PC-3 (cell line): ENCODE results near the gene SBNO2. TPM values are rescaled to one million over a fixed set of nuclear protein-coding genes. Genes with fewer than 3 reads are reported as not detected.

Experiments used
- ATAC-seq: fragments of 200-7000 bp; cut with Tn5 transposase; 2 replicates; pipeline ENCODE4 v1.9.1; 2020; ENCODE audit warnings: mild to moderate bottlenecking, moderate library complexity
- BruUV-seq: library from RNA; stranded (reverse); fragments of 400-500 nt; replicated peaks from 2 replicates; lab custom pipeline; 2021; lab: Mats Ljungman, UMichigan
- CTCF ChIA-PET: fragments of 300-600 bp; sonication (Branson Sonifier 250); formaldehyde crosslinking; loops from one replicate; lab custom pipeline; 2022; ENCODE audit warnings: antibody characterized with exemption; lab: Charles Lee
- POLR2A ChIA-PET: fragments of 300-600 bp; sonication (Branson Sonifier 250); formaldehyde crosslinking; loops from one replicate; lab custom pipeline; 2022; ENCODE audit warnings: antibody characterized with exemption; ENCODE audit not compliant: unreplicated experiment; lab: Charles Lee
- DNase-seq: peaks from one replicate; pipeline ENCODE4 v3.0.0-alpha.2; 2015
- H2AFZ ChIP-seq: fragments of 300-600 bp; sonication (generic); 2 replicates; pipeline ENCODE4 v1.6.0; 2016; ENCODE audit warnings: antibody characterized with exemption, low read length
- H3F3A ChIP-seq: fragments of 300-600 bp; sonication (generic); one replicate; pipeline ENCODE4 v1.6.0; 2017; ENCODE audit warnings: antibody characterized with exemption, low read length, control low read depth, mild to moderate bottlenecking; ENCODE audit not compliant: unreplicated experiment
- H3K27ac ChIP-seq: fragments of 300-600 bp; sonication (generic); 2 replicates; pipeline ENCODE4 v1.5.1; 2016; ENCODE audit warnings: mild to moderate bottlenecking, low read length
- H3K27me3 ChIP-seq: fragments of 300-600 bp; sonication (generic); 2 replicates; pipeline ENCODE4 v1.6.1; 2016; ENCODE audit warnings: low read length, mixed read lengths
- H3K36me3 ChIP-seq: fragments of 300-600 bp; sonication (generic); 2 replicates; pipeline ENCODE4 v1.6.1; 2016; ENCODE audit warnings: low read depth, mixed run types, low read length, mixed read lengths
- H3K4me1 ChIP-seq: fragments of 300-600 bp; sonication (generic); 2 replicates; pipeline ENCODE4 v1.5.1; 2016; ENCODE audit warnings: low read length; ENCODE audit not compliant: insufficient read depth
- H3K4me2 ChIP-seq: fragments of 300-600 bp; sonication (generic); 2 replicates; pipeline ENCODE4 v1.6.0; 2016; ENCODE audit warnings: low read length
- H3K4me3 ChIP-seq: fragments of 300-600 bp; sonication (generic); 2 replicates; pipeline ENCODE4 v1.5.1; 2016; ENCODE audit warnings: mild to moderate bottlenecking, low read length, mixed read lengths
- H3K79me2 ChIP-seq: fragments of 300-600 bp; sonication (generic); 2 replicates; pipeline ENCODE4 v1.6.1; 2017; ENCODE audit warnings: low read length, mixed read lengths
- H3K9ac ChIP-seq: fragments of 300-600 bp; sonication (generic); 2 replicates; pipeline ENCODE4 v1.6.0; 2016; ENCODE audit warnings: mild to moderate bottlenecking, low read length
- H3K9me2 ChIP-seq: fragments of 300-600 bp; sonication (generic); replicated peaks from 2 replicates; pipeline ENCODE4 v1.6.1; 2016; ENCODE audit warnings: mixed run types, low read length, mixed read lengths
- H3K9me3 ChIP-seq: fragments of 300-600 bp; sonication (generic); 2 replicates; pipeline ENCODE4 v1.6.1; 2016; ENCODE audit warnings: low read length, mixed read lengths
- H4K20me1 ChIP-seq: fragments of 300-600 bp; sonication (generic); 2 replicates; pipeline ENCODE4 v1.6.1; 2016; ENCODE audit warnings: low read length, mixed read lengths
- EZH2 ChIP-seq: fragments of 300-600 bp; sonication (generic); IDR thresholded peaks from one replicate; pipeline ENCODE4 v1.6.1; 2017; ENCODE audit warnings: antibody characterized with exemption, mild to moderate bottlenecking, low read length; ENCODE audit not compliant: unreplicated experiment
- EZH2phosphoT487 ChIP-seq: fragments of 300-600 bp; sonication (generic); IDR thresholded peaks from 2 replicates; pipeline ENCODE4 v1.6.1; 2018; ENCODE audit warnings: mild to moderate bottlenecking, antibody characterized with exemption, low read length, borderline replicate concordance
- intact Hi-C: fragments of 100-400 bp; cut with micrococcal nuclease; formaldehyde crosslinking; loops from 2 replicates; pipeline ENCODE4 v1.9.0; 2023
- total RNA-seq: library from RNA; depleted of rRNA; stranded (reverse); fragments of >200 nt; gene quantifications from 2 replicates; pipeline ENCODE4 v1.2.3, GENCODE V29; 2014
- TF ChIP-seq, protein P1 (sequence below): fragments of 300-600 bp; sonication (generic); conservative IDR thresholded peaks from 2 replicates; pipeline ENCODE4 v1.5.1; 2017; ENCODE audit warnings: antibody characterized with exemption, low read depth, mild to moderate bottlenecking, low read length

Gene SBNO2
- total RNA-seq, 1 experiment from 2014 or later, result 62.4 TPM

- CTCF ChIA-PET, result interaction anchor here (0.5 kb wide), 1 partner anchor 94 kb away, joined by 6 read pairs; no protein-coding TSS in a partner anchor
- no peaks in the 10 kb centered on the region for H3K36me3 ChIP-seq
- BruUV-seq, result TSS peak; percentile 7
Observed at GRCh38 chr19:1172353-1173158, 1.5 kb downstream of the SBNO2 start.

GRCh38 chr19:1171755-1172352, 2.2 kb downstream of the SBNO2 start:
- H3K9me2 ChIP-seq, result no peaks in the 10 kb centered on the region
- peak overlapping the region; percentile 90 for H3K4me2 ChIP-seq
- H3K9me3 ChIP-seq, result no peaks in the 10 kb centered on the region
- no TSS peak for BruUV-seq
- TF ChIP-seq EZH2 (no peak), EZH2phosphoT487 (no peak)
- TF ChIP-seq, protein P1, sequence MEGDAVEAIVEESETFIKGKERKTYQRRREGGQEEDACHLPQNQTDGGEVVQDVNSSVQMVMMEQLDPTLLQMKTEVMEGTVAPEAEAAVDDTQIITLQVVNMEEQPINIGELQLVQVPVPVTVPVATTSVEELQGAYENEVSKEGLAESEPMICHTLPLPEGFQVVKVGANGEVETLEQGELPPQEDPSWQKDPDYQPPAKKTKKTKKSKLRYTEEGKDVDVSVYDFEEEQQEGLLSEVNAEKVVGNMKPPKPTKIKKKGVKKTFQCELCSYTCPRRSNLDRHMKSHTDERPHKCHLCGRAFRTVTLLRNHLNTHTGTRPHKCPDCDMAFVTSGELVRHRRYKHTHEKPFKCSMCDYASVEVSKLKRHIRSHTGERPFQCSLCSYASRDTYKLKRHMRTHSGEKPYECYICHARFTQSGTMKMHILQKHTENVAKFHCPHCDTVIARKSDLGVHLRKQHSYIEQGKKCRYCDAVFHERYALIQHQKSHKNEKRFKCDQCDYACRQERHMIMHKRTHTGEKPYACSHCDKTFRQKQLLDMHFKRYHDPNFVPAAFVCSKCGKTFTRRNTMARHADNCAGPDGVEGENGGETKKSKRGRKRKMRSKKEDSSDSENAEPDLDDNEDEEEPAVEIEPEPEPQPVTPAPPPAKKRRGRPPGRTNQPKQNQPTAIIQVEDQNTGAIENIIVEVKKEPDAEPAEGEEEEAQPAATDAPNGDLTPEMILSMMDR, result no peak
- H2AFZ ChIP-seq, result no peak overlapping the region
- H3F3A ChIP-seq, result no peaks in the 10 kb centered on the region
- DNase-seq (peak; percentile 36), ATAC-seq (no peak)
- peak overlapping the region; percentile 98 for H3K27ac ChIP-seq
- H3K4me3 ChIP-seq, result peak overlapping the region; percentile 82
- no peaks in the 10 kb centered on the region for H3K27me3 ChIP-seq
- CTCF ChIA-PET, result interaction anchor here (0.5 kb wide), 1 partner anchor 95 kb away, joined by 6 read pairs; no protein-coding TSS in a partner anchor
- H3K79me2 ChIP-seq, result peaks cover 78% of the 10 kb centered on the region
- POLR2A ChIA-PET, result interaction anchor here (0.6 kb wide), 1 partner anchor 145 kb away, joined by 5 read pairs; no protein-coding TSS in a partner anchor
- peak overlapping the region; percentile 96 for H3K9ac ChIP-seq
- H4K20me1 ChIP-seq, result no peaks in the 10 kb centered on the region
- H3K4me1 ChIP-seq, result peaks cover 52% of the 10 kb centered on the region
- intact Hi-C loops, result loop anchor here (10.0 kb wide), 1 partner anchor 67 kb away; the partner anchor contains the start of gene GPX4
- H3K36me3 ChIP-seq, result no peaks in the 10 kb centered on the region

More at GRCh38 chr19:1172353-1173158, 1.5 kb downstream of the SBNO2 start:
- H3K27ac ChIP-seq, result peak overlapping the region; percentile 98
- H3K9me3 ChIP-seq, result no peaks in the 10 kb centered on the region
- peak overlapping the region; percentile 96 for H3K9ac ChIP-seq
- ATAC-seq (peak; percentile 20; the same call in 1 of the 2 replicates), DNase-seq (peak; percentile 58)
- H3K4me3 ChIP-seq, result peak overlapping the region; percentile 82
- no peaks in the 10 kb centered on the region for H3K27me3 ChIP-seq
- intact Hi-C loops, result loop anchor here (10.0 kb wide), 1 partner anchor 68 kb away; the partner anchor contains the start of gene GPX4
- peaks cover 71% of the 10 kb centered on the region for H3K79me2 ChIP-seq
- TF ChIP-seq, protein P1, result no peak
- peak overlapping the region; percentile 90 for H3K4me2 ChIP-seq
- no peak overlapping the region for H2AFZ ChIP-seq
- no peaks in the 10 kb centered on the region for H4K20me1 ChIP-seq
- H3K9me2 ChIP-seq, result no peaks in the 10 kb centered on the region
- POLR2A ChIA-PET, result interaction anchor here (0.6 kb wide), 1 partner anchor 134 kb away, joined by 16 read pairs; no protein-coding TSS in a partner anchor
- H3F3A ChIP-seq, result no peaks in the 10 kb centered on the region
- H3K4me1 ChIP-seq, result peaks cover 59% of the 10 kb centered on the region
